GM12878 (cell line): ENCODE measurements around the gene SH3BP1. TPM values are rescaled to one million over a fixed set of nuclear protein-coding genes. Genes with fewer than 3 reads are reported as not detected.
"Not testable (repeated sequence)": the region's sequence is repeated elsewhere in the genome, so short reads cannot be mapped to it uniquely, and the experiment has no call there.

Experiments
- ATAC-seq: fragments of 200-7000 bp; cut with Tn5 transposase; 3 replicates; pipeline ENCODE4 v1.9.1; 2020; ENCODE audit warnings: mild to moderate bottlenecking, moderate library complexity
- BruUV-seq: library from RNA; stranded (reverse); fragments of 400-500 nt; replicated peaks from 2 replicates; lab custom pipeline; 2021; lab: Mats Ljungman, UMichigan
- CTCF ChIA-PET: fragments of 300-600 bp; sonication (Branson Sonifier 250); formaldehyde crosslinking; extraction: SDS; loops from one replicate; lab custom pipeline; 2021; ENCODE audit warnings: inconsistent platforms; lab: Yijun Ruan, JAX
- POLR2A ChIA-PET: fragments of 350-600 bp; formaldehyde crosslinking; extraction: SDS; loops from one replicate; lab custom pipeline; 2021; ENCODE audit warnings: inconsistent platforms; lab: Charles Lee
- RAD21 ChIA-PET: fragments of 300-600 bp; sonication (Branson Sonifier 250); formaldehyde crosslinking; loops from one replicate; lab custom pipeline; 2023; ENCODE audit warnings: antibody characterized with exemption; ENCODE audit not compliant: unreplicated experiment; lab: Charles Lee
- SMC1A ChIA-PET: fragments of 300-600 bp; sonication (Branson Sonifier 250); formaldehyde crosslinking; loops from one replicate; lab custom pipeline; 2023; ENCODE audit not compliant: unreplicated experiment, uncharacterized antibody; lab: Charles Lee
- DNase-seq: peaks from one replicate; pipeline ENCODE4 v3.0.0-alpha.2; 2011; ENCODE audit warnings: low read depth, low spot score
- FAIRE-seq: peaks from 3 replicates; lab custom pipeline; 2011; peaks lifted over from hg19 to GRCh38; lab: Jason Lieb, UNC
- H2AFZ ChIP-seq: 2 replicates; pipeline ENCODE4 v1.6.0; 2011; ENCODE audit warnings: low read depth, low read length, control low read depth; ENCODE audit not compliant: control insufficient read depth
- H3K27ac ChIP-seq: 2 replicates; pipeline ENCODE4 v1.5.1; 2011; ENCODE audit warnings: control low read depth; ENCODE audit not compliant: control insufficient read depth, insufficient read depth
- H3K27me3 ChIP-seq, 2 experiments: replicated peaks in 1 of 2; 2 replicates each; pipeline versions ENCODE4 v1.6.0 to v1.6.1; 2011; ENCODE audit warnings: low read length in 1 of 2; ENCODE audit not compliant: control insufficient read depth in 2 of 2, insufficient read depth in 2 of 2
- H3K36me3 ChIP-seq, 2 experiments: 2 replicates each; pipeline ENCODE4 v1.5.1; 2011; ENCODE audit warnings: low read length in 1 of 2; ENCODE audit not compliant: control insufficient read depth in 2 of 2, insufficient read depth in 2 of 2
- H3K4me1 ChIP-seq: 2 replicates; pipeline ENCODE4 v1.6.1; 2011; ENCODE audit warnings: mild to moderate bottlenecking, low read length, moderate library complexity, mixed read lengths; ENCODE audit not compliant: control insufficient read depth, insufficient read depth
- H3K4me2 ChIP-seq: 2 replicates; pipeline ENCODE4 v1.6.0; 2011; ENCODE audit warnings: control low read depth; ENCODE audit not compliant: control insufficient read depth, insufficient read depth
- H3K4me3 ChIP-seq: fragments of 200-600 bp; sonication (generic); 2 replicates; pipeline ENCODE4 v1.5.1; 2016
- H3K79me2 ChIP-seq: 2 replicates; pipeline ENCODE4 v1.6.0; 2011; ENCODE audit warnings: low read length; ENCODE audit not compliant: control insufficient read depth, insufficient read depth
- H3K9ac ChIP-seq: 2 replicates; pipeline ENCODE4 v1.8.0; 2011; ENCODE audit warnings: low read length, control low read depth, mixed read lengths; ENCODE audit not compliant: control insufficient read depth, insufficient read depth
- H3K9me3 ChIP-seq: replicated peaks from 3 replicates; pipeline ENCODE4 v1.5.1; 2011; ENCODE audit warnings: mild to moderate bottlenecking, low read length; ENCODE audit not compliant: control insufficient read depth, insufficient read depth
- H4K20me1 ChIP-seq: 2 replicates; pipeline ENCODE4 v1.6.0; 2011; ENCODE audit not compliant: control insufficient read depth, insufficient read depth
- BHLHE40 ChIP-seq, 2 experiments: fragments of 450-650 bp in 1 of 2; IDR thresholded peaks; 2 replicates each; pipeline ENCODE4 v1.6.1; 2011 to 2017; ENCODE audit warnings: low read depth in 2 of 2, borderline replicate concordance in 1 of 2, improper control_type of control experiment in 1 of 2, low read length in 1 of 2, mild to moderate bottlenecking in 1 of 2
- CREM ChIP-seq: IDR thresholded peaks from 2 replicates; pipeline ENCODE4 v1.6.1; 2014; ENCODE audit warnings: antibody characterized with exemption, low read depth
- ETV6 ChIP-seq, 2 experiments: fragments of 450-650 bp in 1 of 2; IDR thresholded peaks in 1 of 2; conservative IDR thresholded peaks in 1 of 2; 2 replicates each; pipeline ENCODE4 v1.6.1; 2014; ENCODE audit warnings: antibody characterized with exemption in 1 of 2, borderline replicate concordance in 1 of 2, low read depth in 1 of 2, mild to moderate bottlenecking in 1 of 2, moderate library complexity in 1 of 2
- IKZF2 ChIP-seq, 2 experiments: fragments of 450-650 bp; IDR thresholded peaks; 2 replicates each; pipeline ENCODE4 v1.6.1; 2017; ENCODE audit warnings: mild to moderate bottlenecking in 2 of 2, moderate library complexity in 2 of 2
- NR2F1 ChIP-seq: fragments of 450-650 bp; conservative IDR thresholded peaks from 2 replicates; pipeline ENCODE4 v1.6.1; 2017; ENCODE audit warnings: mild to moderate bottlenecking
- POLR2AphosphoS5 ChIP-seq: IDR thresholded peaks from 2 replicates; pipeline ENCODE4 v1.6.1; 2011; ENCODE audit warnings: mild to moderate bottlenecking, low read length, inconsistent platforms
- SPI1 ChIP-seq: IDR thresholded peaks from 2 replicates; pipeline ENCODE4 v1.6.1; 2011; ENCODE audit warnings: low read depth, mild to moderate bottlenecking, low read length, moderate library complexity, borderline replicate concordance; ENCODE audit not compliant: insufficient read depth
- TAF1 ChIP-seq: IDR thresholded peaks from 2 replicates; pipeline ENCODE4 v1.6.1; 2011; ENCODE audit warnings: mild to moderate bottlenecking, low read depth, low read length, borderline replicate concordance
- TCF7 ChIP-seq: IDR thresholded peaks from 2 replicates; pipeline ENCODE4 v1.6.1; 2014; ENCODE audit warnings: antibody characterized with exemption, borderline replicate concordance
- USF1 ChIP-seq: IDR thresholded peaks from 2 replicates; pipeline ENCODE4 v1.6.1; 2011; ENCODE audit warnings: borderline replicate concordance, low read depth, mild to moderate bottlenecking, moderate library complexity, mixed read lengths, low read length; ENCODE audit not compliant: insufficient read depth; ENCODE audit errors: extremely low read length
- ZNF384 ChIP-seq: IDR thresholded peaks from 2 replicates; pipeline ENCODE4 v1.6.1; 2012; ENCODE audit warnings: low read depth, mild to moderate bottlenecking, low read length, improper control_type of control experiment, borderline replicate concordance
- WGBS: methylation state at CpG from one replicate; pipeline ENCODE4 v1.1.6; 2016; ENCODE audit warnings: low lambda C conversion rate; ENCODE audit not compliant: insufficient replicate concordance, insufficient coverage; ENCODE audit errors: missing lambda C conversion rate; 5-methylcytosine and 5-hydroxymethylcytosine counted together
- in situ Hi-C: fragments of 300-500 bp; cut with MboI; formaldehyde crosslinking; loops from 9 replicates; pipeline ENCODE4 v1.14.3; 2018; ENCODE audit warnings: mixed read lengths
- intact Hi-C: fragments of 100-400 bp; cut with micrococcal nuclease; formaldehyde crosslinking; loops from one replicate; pipeline ENCODE4 v1.14.2; 2022; ENCODE audit not compliant: unreplicated experiment
- polyA plus RNA-seq, 11 experiments: library from polyadenylated mRNA; depleted of rRNA in 4 of 11; unstranded in 6 of 11; stranded (reverse) in 5 of 11; fragments of >200 nt; fragmentation: Nextera tagmentation in 4 of 11; fragmentation: Illumina TruSeq in 1 of 11; extraction: Ambion mirVana in 4 of 11; extraction: Trizol in 1 of 11; gene quantifications; 1 replicate in 1 of 11; 2 replicates in 10 of 11; pipeline versions ENCODE4 v1.2.1 to v1.2.3, GENCODE V29; 2011 to 2016; ENCODE audit warnings: inconsistent platforms in 2 of 11, missing spikeins in 2 of 11, low read depth in 1 of 11
- total RNA-seq, 4 experiments: library from RNA; depleted of rRNA in 3 of 4; stranded (reverse); fragments of >200 nt in 3 of 4; fragmentation: Illumina TruSeq in 1 of 4; extraction: Trizol in 1 of 4; gene quantifications; 2 replicates each; pipeline versions ENCODE4 v1.2.1 to v1.2.3, GENCODE V29; 2013 to 2021

The SH3BP1 gene
- total and polyA plus RNA-seq, 10 of the 15 experiments (the other 5 are each of a cell fraction or from before 2014, with no cell fraction given) = 0.29 to 70.5 (median 22.5) TPM

GRCh38 chr22:37610153-37610475, 29.4 kb upstream of the SH3BP1 start:
- WGBS = 93% methylated on average over 2 of the region's 3 CpGs
- CTCF ChIA-PET = interaction anchor here (1.1 to 11.8 kb wide), 9 partner anchors 8 to 70 kb away, joined by 3 to 178 read pairs (median 11); partner anchors contain the start of genes LGALS1, NOL12, PDXP and SH3BP1

DNA sequence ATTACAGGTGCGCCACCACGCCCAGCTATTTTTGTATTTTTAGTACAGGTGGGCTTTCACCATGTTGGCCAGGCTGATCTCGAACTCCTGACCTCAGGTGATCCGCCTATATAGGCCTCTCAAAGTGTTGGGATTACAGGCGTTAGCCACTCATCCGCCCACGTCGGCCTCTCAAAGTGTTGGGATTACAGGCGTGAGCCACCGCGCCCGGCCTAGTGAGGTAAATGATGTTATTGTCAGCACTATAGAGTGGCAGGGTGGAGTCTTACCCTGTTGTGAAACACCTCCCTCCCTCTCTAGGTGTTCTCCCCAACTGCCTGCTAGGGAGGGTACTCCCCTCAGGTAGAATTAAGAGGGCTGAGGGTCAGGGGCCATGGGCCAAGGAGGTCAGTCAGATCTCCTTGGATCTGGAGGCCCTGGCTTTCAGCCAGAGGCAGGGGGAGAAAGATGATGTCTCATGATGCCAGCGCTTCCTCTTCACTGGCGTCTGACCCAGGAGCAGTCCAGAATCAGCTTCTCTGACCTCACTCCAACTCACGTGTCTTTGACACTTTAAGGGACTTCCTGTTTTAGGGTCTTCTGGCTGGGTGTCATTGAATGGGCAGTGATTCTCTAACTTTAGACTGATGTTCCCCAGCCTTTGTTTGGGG, 28.9 kb upstream of the SH3BP1 start:
- POLR2A ChIA-PET = interaction anchor here (0.6 to 4.7 kb wide), 6 partner anchors 15 to 233 kb away, joined by 3 to 67 read pairs (median 29); partner anchors contain the start of genes ANKRD54, LGALS1 and SH3BP1
- WGBS = 89% methylated on average over 14 of the region's 15 CpGs
- H3K9ac ChIP-seq = peak overlapping the region; percentile 87
- no peak overlapping the region for H2AFZ ChIP-seq
- no peaks in the 10 kb centered on the region for H3K9me3 ChIP-seq
- H3K4me3 ChIP-seq = peak overlapping the region; percentile 97
- intact Hi-C loops = no loop called here
- RAD21 ChIA-PET = interaction anchor here (1.5 to 5.4 kb wide), 4 partner anchors 18 to 49 kb away, joined by 3 to 61 read pairs (median 44); partner anchors contain the start of genes PDXP and SH3BP1
- in situ Hi-C loops = no loop called here
- FAIRE-seq = no peak
- no peaks in the 10 kb centered on the region for H3K27me3 ChIP-seq
- no peaks in the 10 kb centered on the region for H4K20me1 ChIP-seq
- H3K4me1 ChIP-seq = peaks cover 14% of the 10 kb centered on the region
- SMC1A ChIA-PET = interaction anchor here (0.8 to 5.5 kb wide), 6 partner anchors 15 to 65 kb away, joined by 3 to 27 read pairs (median 11); partner anchors contain the start of genes LGALS1 and PDXP
- H3K79me2 ChIP-seq = peaks cover 33% of the 10 kb centered on the region
- CTCF ChIA-PET = interaction anchor here (1.1 to 11.8 kb wide), 7 partner anchors 9 to 70 kb away, joined by 3 to 178 read pairs (median 125); partner anchors contain the start of genes LGALS1, NOL12, PDXP and SH3BP1
- no peak for ATAC-seq
- H3K36me3 ChIP-seq = peaks cover 0 to 6% of the 10 kb centered on the region in 2 experiments; a peak in 2 of 4 replicates
- no peak for DNase-seq
- H3K27ac ChIP-seq = peak overlapping the region; percentile 25
- BruUV-seq = no TSS peak
- H3K4me2 ChIP-seq = peak overlapping the region; percentile 67
- TF ChIP-seq IKZF2 (IDR thresholded peaks at IDR 0.05) (no peak), CREM (no peak), POLR2AphosphoS5 (no peak), TAF1 (no peak), TCF7 (no peak), SPI1 (peak; percentile 65; the same call in 1 of the 2 replicates), ETV6 (conservative IDR thresholded peaks at IDR 0.05 in 1 of 2, IDR thresholded peaks at IDR 0.05 in 1 of 2; ENCODE audit: borderline replicate concordance in 1 of 2, low read depth in 1 of 2) (no peak), USF1 (no peak), BHLHE40 (IDR thresholded peaks at IDR 0.05; ENCODE audit: borderline replicate concordance in 1 of 2, low read depth in 2 of 2, low read length in 1 of 2) (peak in 1 of 2 experiments; percentile 45; a peak in 2 of 4 replicates), ZNF384 (no peak), NR2F1 (0 out of 2 replicates have a peak, but pooled peaks have one; percentile 13)

More at GRCh38 chr22:37610153-37610475, 29.4 kb upstream of the SH3BP1 start:
- intact Hi-C loops, H2AFZ ChIP-seq, in situ Hi-C loops, H3K27me3 ChIP-seq, FAIRE-seq, H3K9me3 ChIP-seq, ATAC-seq, BruUV-seq, H4K20me1 ChIP-seq, H3K36me3 ChIP-seq, DNase-seq: not testable (repeated sequence)
- ChIA-PET POLR2A (interaction anchor here (0.6 to 4.7 kb wide), 10 partner anchors 8 to 234 kb away, joined by 3 to 67 read pairs (median 15); partner anchors contain the start of genes ANKRD54, LGALS1, PDXP and SH3BP1), RAD21 (interaction anchor here (1.5 to 5.4 kb wide), 8 partner anchors 8 to 73 kb away, joined by 3 to 61 read pairs (median 32); partner anchors contain the start of genes PDXP and SH3BP1), SMC1A (interaction anchor here (0.8 to 5.5 kb wide), 8 partner anchors 16 to 65 kb away, joined by 3 to 27 read pairs (median 12); partner anchors contain the start of genes LGALS1 and PDXP)
- Histone ChIP-seq H3K4me1 (peaks cover 15% of the 10 kb centered on the region), H3K4me3 (peak overlapping the region; percentile 97), H3K9ac (peak overlapping the region; percentile 87), H3K27ac (peak overlapping the region; percentile 87), H3K4me2 (peak overlapping the region; percentile 67), H3K79me2 (peaks cover 33% of the 10 kb centered on the region)
